Neural cell (in vitro differentiated cells): ENCODE results near the gene BAAT. TPM values are rescaled to one million over a fixed set of nuclear protein-coding genes. Genes with fewer than 3 reads are reported as not detected.

Source experiments
- H2AFZ ChIP-seq: fragments of 200-600, 300-800 bp; sonication (generic), shearing (Covaris generic); 2 replicates; pipeline ENCODE4 v1.6.0; 2014; ENCODE audit warnings: low read depth, mild to moderate bottlenecking, antibody characterized with exemption, low read length, moderate library complexity
- H3F3A ChIP-seq: fragments of 200-600 bp; shearing (Covaris generic); 2 replicates; pipeline ENCODE4 v1.6.1; 2016; ENCODE audit warnings: mild to moderate bottlenecking, moderate library complexity, mixed read lengths, antibody characterized with exemption, low read length; ENCODE audit not compliant: insufficient read depth, poor library complexity, severe bottlenecking
- H3K27ac ChIP-seq: fragments of 200-600, 300-800 bp; sonication (generic), shearing (Covaris generic); 2 replicates; pipeline ENCODE4 v1.5.1; 2014; ENCODE audit warnings: mild to moderate bottlenecking, low read length, moderate library complexity
- H3K27me3 ChIP-seq: fragments of 300-800, 200-600 bp; sonication (generic), shearing (Covaris generic); 2 replicates; pipeline ENCODE4 v1.6.0; 2014; ENCODE audit warnings: mild to moderate bottlenecking, low read depth, low read length, moderate library complexity; ENCODE audit not compliant: insufficient read depth
- H3K36me3 ChIP-seq: fragments of 300-800, 200-600 bp; sonication (generic), shearing (Covaris generic); 2 replicates; pipeline ENCODE4 v1.5.1; 2014; ENCODE audit warnings: mild to moderate bottlenecking, antibody characterized with exemption, low read length, moderate library complexity; ENCODE audit not compliant: insufficient read depth
- H3K4me2 ChIP-seq: fragments of 300-800, 200-600 bp; sonication (generic), shearing (Covaris generic); 2 replicates; pipeline ENCODE4 v1.6.0; 2014; ENCODE audit warnings: mild to moderate bottlenecking, low read length
- H3K4me3 ChIP-seq: fragments of 300-800, 200-600 bp; sonication (generic), shearing (Covaris generic); 2 replicates; pipeline ENCODE4 v1.5.1; 2014; ENCODE audit warnings: mild to moderate bottlenecking, low read length, moderate library complexity
- H3K79me2 ChIP-seq: fragments of 200-600 bp; shearing (Covaris generic); replicated peaks from 2 replicates; pipeline ENCODE4 v1.6.0; 2014; ENCODE audit warnings: mild to moderate bottlenecking, low read length, moderate library complexity; ENCODE audit not compliant: insufficient read depth
- H3K9ac ChIP-seq: fragments of 300-800, 200-600 bp; sonication (generic), shearing (Covaris generic); 2 replicates; pipeline ENCODE4 v1.6.1; 2016; ENCODE audit warnings: mild to moderate bottlenecking, low read length, mixed read lengths
- H3K9me2 ChIP-seq: fragments of 200-600 bp; shearing (Covaris generic); 2 replicates; pipeline ENCODE4 v1.6.1; 2016; ENCODE audit warnings: mild to moderate bottlenecking, low read length, mixed read lengths; ENCODE audit not compliant: insufficient read depth
- H3K9me3 ChIP-seq: fragments of 200-600, 300-800 bp; sonication (generic), shearing (Covaris generic); 2 replicates; pipeline ENCODE4 v1.6.1; 2016; ENCODE audit warnings: mild to moderate bottlenecking, mixed run types, low read length, moderate library complexity, mixed read lengths
- H4K20me1 ChIP-seq: fragments of 200-600 bp; shearing (Covaris generic); 2 replicates; pipeline ENCODE4 v1.6.1; 2016; ENCODE audit warnings: mild to moderate bottlenecking, mixed run types; ENCODE audit not compliant: insufficient read depth
- CTCF ChIP-seq: fragments of 450-650 bp; IDR thresholded peaks from 2 replicates; pipeline ENCODE4 v1.5.1; 2014; ENCODE audit warnings: antibody characterized with exemption, mild to moderate bottlenecking, moderate library complexity; ENCODE audit not compliant: poor library complexity, severe bottlenecking
- EP300 ChIP-seq: fragments of 450-650 bp; conservative IDR thresholded peaks from 2 replicates; pipeline ENCODE4 v1.6.1; 2014; ENCODE audit warnings: antibody characterized with exemption, mild to moderate bottlenecking, moderate library complexity; ENCODE audit not compliant: poor library complexity, severe bottlenecking
- EZH2 ChIP-seq: fragments of 200-600, 300-800 bp; shearing (Covaris generic), sonication (generic); IDR thresholded peaks from 2 replicates; pipeline ENCODE4 v1.6.1; 2014; ENCODE audit warnings: antibody characterized with exemption, low read length, borderline replicate concordance, mild to moderate bottlenecking; ENCODE audit not compliant: insufficient read depth, poor library complexity, severe bottlenecking
- MXI1 ChIP-seq: fragments of 450-650 bp; conservative IDR thresholded peaks from 2 replicates; pipeline ENCODE4 v1.6.1; 2014; ENCODE audit warnings: antibody characterized with exemption, mild to moderate bottlenecking; ENCODE audit not compliant: poor library complexity, severe bottlenecking
- POLR2AphosphoS5 ChIP-seq: IDR thresholded peaks from 2 replicates; pipeline ENCODE4 v1.6.1; 2012
- RAD21 ChIP-seq: fragments of 450-650 bp; conservative IDR thresholded peaks from 2 replicates; pipeline ENCODE4 v1.6.1; 2014; ENCODE audit warnings: antibody characterized with exemption, mild to moderate bottlenecking, moderate library complexity
- REST ChIP-seq: IDR thresholded peaks from 2 replicates; pipeline ENCODE4 v1.6.1; 2012; ENCODE audit warnings: borderline replicate concordance
- SMC3 ChIP-seq: fragments of 450-650 bp; conservative IDR thresholded peaks from 2 replicates; pipeline ENCODE4 v1.6.1; 2014; ENCODE audit warnings: antibody characterized with exemption, mild to moderate bottlenecking, moderate library complexity; ENCODE audit not compliant: poor library complexity
- TAF1 ChIP-seq: IDR thresholded peaks from 2 replicates; pipeline ENCODE4 v1.6.1; 2012; ENCODE audit warnings: low read depth
- polyA plus RNA-seq: library from polyadenylated mRNA; depleted of rRNA; stranded (reverse); fragments of >200 nt; gene quantifications from 2 replicates; pipeline ENCODE4 v1.2.3, GENCODE V29; 2014

The BAAT gene
- polyA plus RNA-seq, 1 donor from 2014 or later, result 0.61 TPM

GRCh38 chr9:101417389-101417788 is 32.6 kb upstream of the BAAT start:
- Histone ChIP-seq H4K20me1 (no peaks in the 10 kb centered on the region), H3F3A (no peaks in the 10 kb centered on the region), H3K27ac (no peak overlapping the region), H3K9me3 (no peaks in the 10 kb centered on the region), H3K36me3 (no peaks in the 10 kb centered on the region), H3K9me2 (no peaks in the 10 kb centered on the region), H3K4me3 (no peak overlapping the region), H3K4me2 (no peak overlapping the region), H3K9ac (no peak overlapping the region), H3K27me3 (no peaks in the 10 kb centered on the region), H2AFZ (no peak overlapping the region), H3K79me2 (no peaks in the 10 kb centered on the region)
- no peak for TF ChIP-seq POLR2AphosphoS5
- TF ChIP-seq RAD21, result no peak
- no peak for TF ChIP-seq REST
- TF ChIP-seq TAF1, result no peak

GRCh38 chr9:101415578-101415977 is 30.8 kb upstream of the BAAT start:
- H3K9me3 ChIP-seq, result no peaks in the 10 kb centered on the region
- TF ChIP-seq CTCF (no peak), EZH2 (no peak), SMC3 (no peak), EP300 (no peak), MXI1 (no peak), POLR2AphosphoS5 (no peak), TAF1 (no peak), REST (no peak), RAD21 (no peak)
- H3K36me3 ChIP-seq, result peaks cover 6% of the 10 kb centered on the region
- no peaks in the 10 kb centered on the region for H3K27me3 ChIP-seq
- H3K4me2 ChIP-seq, result no peak overlapping the region
- H3K79me2 ChIP-seq, result peaks cover 2% of the 10 kb centered on the region
- no peak overlapping the region for H3K27ac ChIP-seq
- H2AFZ ChIP-seq, result no peak overlapping the region
- no peaks in the 10 kb centered on the region for H3F3A ChIP-seq
- no peaks in the 10 kb centered on the region for H3K9me2 ChIP-seq
- no peaks in the 10 kb centered on the region for H4K20me1 ChIP-seq
- no peak overlapping the region for H3K9ac ChIP-seq
- no peak overlapping the region for H3K4me3 ChIP-seq
